Smooth muscle cell (in vitro differentiated cells): Measurements from ENCODE around the gene SLC24A3. TPM values are rescaled to one million over a fixed set of nuclear protein-coding genes. Genes with fewer than 3 reads are reported as not detected.

Experiments used
- DNase-seq: peaks from one replicate; lab custom pipeline; 2025; ENCODE audit not compliant: unreplicated experiment; lab: John Stamatoyannopoulos, UW
- H2AFZ ChIP-seq: fragments of 200-600 bp; sonication (generic); 2 replicates; pipeline ENCODE4 v1.6.0; 2016; ENCODE audit warnings: antibody characterized with exemption, low read depth, mild to moderate bottlenecking
- H3F3A ChIP-seq: fragments of 200-600 bp; sonication (generic); 2 replicates; pipeline ENCODE4 v1.6.0; 2017; ENCODE audit warnings: antibody characterized with exemption, low read depth
- H3K27ac ChIP-seq: fragments of 200-600 bp; sonication (generic); 2 replicates; pipeline ENCODE4 v1.5.1; 2016; ENCODE audit warnings: low read depth, mild to moderate bottlenecking
- H3K27me3 ChIP-seq: fragments of 200-600 bp; sonication (generic); 2 replicates; pipeline ENCODE4 v1.6.1; 2016; ENCODE audit warnings: low read depth, mild to moderate bottlenecking
- H3K36me3 ChIP-seq: fragments of 200-600 bp; sonication (generic); 2 replicates; pipeline ENCODE4 v1.5.1; 2016; ENCODE audit warnings: low read depth
- H3K4me1 ChIP-seq: fragments of 200-600 bp; sonication (generic); 2 replicates; pipeline ENCODE4 v1.5.1; 2016; ENCODE audit warnings: low read depth
- H3K4me2 ChIP-seq: fragments of 200-600 bp; sonication (generic); 2 replicates; pipeline ENCODE4 v1.6.0; 2016; ENCODE audit warnings: mild to moderate bottlenecking
- H3K4me3 ChIP-seq: fragments of 200-600 bp; sonication (generic); 2 replicates; pipeline ENCODE4 v1.5.1; 2016; ENCODE audit warnings: mild to moderate bottlenecking
- H3K79me2 ChIP-seq: fragments of 200-600 bp; sonication (generic); 2 replicates; pipeline ENCODE4 v1.6.0; 2016; ENCODE audit warnings: low read depth, mild to moderate bottlenecking
- H3K9ac ChIP-seq: fragments of 200-600 bp; sonication (generic); 2 replicates; pipeline ENCODE4 v1.6.0; 2016; ENCODE audit warnings: low read depth
- H3K9me3 ChIP-seq: fragments of 200-600 bp; sonication (generic); replicated peaks from 2 replicates; pipeline ENCODE4 v1.5.1; 2016; ENCODE audit warnings: low read depth
- H4K20me1 ChIP-seq: fragments of 200-600 bp; sonication (generic); 2 replicates; pipeline ENCODE4 v1.6.0; 2016; ENCODE audit warnings: low read depth
- WGBS: methylation state at CpG from one replicate; pipeline ENCODE4 v1.1.7; 2016; ENCODE audit warnings: low lambda C conversion rate; 5-methylcytosine and 5-hydroxymethylcytosine counted together
- polyA plus RNA-seq: library from polyadenylated mRNA; unstranded; fragments of >200 nt; fragmentation: Nextera tagmentation; extraction: Ambion mirVana; gene quantifications from 2 replicates; pipeline ENCODE4 v1.2.1, GENCODE V29; 2016
- total RNA-seq: library from RNA; depleted of rRNA; stranded (reverse); fragments of >200 nt; gene quantifications from 2 replicates; pipeline ENCODE4 v1.2.3, GENCODE V29; 2014
- TF ChIP-seq, protein P1 (sequence below): fragments of 200-600 bp; sonication (generic); IDR thresholded peaks from 2 replicates; pipeline ENCODE4 v1.5.1; 2017; ENCODE audit warnings: borderline replicate concordance, mild to moderate bottlenecking, antibody characterized with exemption; ENCODE audit not compliant: insufficient read depth, poor library complexity, severe bottlenecking

SLC24A3 gene
- total and polyA plus RNA-seq, 2 experiments from 2014 or later, result 2.5 to 3.2 TPM

DNA sequence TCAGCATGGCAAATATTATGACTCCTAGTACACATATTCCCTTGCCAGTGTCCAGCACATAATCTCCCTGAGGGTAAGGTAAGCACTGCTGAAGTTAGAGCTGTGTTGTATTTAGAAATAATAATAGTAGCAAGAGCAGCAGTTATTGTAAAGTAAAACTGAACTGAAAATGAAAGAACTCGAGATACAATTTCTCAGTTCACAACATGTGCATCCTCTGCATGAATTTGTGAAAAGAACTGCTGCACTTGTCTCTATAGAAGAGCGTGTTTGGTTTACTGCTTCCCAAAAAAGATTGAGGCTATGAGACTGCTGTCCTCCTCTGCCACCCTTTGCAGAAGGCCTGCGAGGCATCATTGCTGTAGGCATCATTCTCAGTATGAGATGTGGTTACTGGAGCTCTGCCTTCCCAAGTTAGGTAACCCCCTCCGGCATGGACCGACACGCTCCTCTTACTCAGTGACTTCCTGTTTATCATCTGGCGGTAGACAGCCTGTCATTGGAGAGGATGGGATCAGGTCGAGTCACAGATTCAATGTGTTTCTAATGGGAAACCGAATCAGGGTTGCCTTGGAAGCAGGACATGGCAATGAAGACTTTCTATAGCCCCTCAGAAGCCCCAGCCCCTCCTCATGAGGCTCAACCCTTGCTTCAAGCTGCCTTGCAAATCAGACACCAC, 48.1 kb downstream of the SLC24A3 start:
- Histone ChIP-seq H3K4me3 (no peak overlapping the region), H3K4me2 (no peak overlapping the region), H3K9me3 (no peaks in the 10 kb centered on the region)

DNA sequence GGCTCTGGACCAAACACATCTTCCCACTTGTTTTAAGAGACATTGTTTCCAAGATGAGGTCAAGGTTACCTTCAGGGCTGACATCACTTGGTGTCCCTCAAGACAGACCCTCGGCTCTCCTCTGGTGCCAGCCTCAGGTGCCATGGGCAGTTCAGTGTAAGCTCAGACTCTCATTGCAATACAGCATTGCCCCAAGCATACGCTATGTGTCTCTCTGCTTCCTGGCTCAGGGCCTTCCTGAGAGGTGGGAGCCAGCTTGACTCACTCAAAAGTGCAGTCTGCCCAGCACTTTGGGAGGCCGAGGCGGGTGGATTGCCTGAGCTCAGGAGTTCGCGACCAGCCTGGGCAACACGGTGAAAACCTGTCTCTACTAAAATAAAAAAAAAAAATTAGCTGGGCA, 51.7 kb downstream of the SLC24A3 start:
- no peaks in the 10 kb centered on the region for H3K79me2 ChIP-seq
- no peaks in the 10 kb centered on the region for H3K9me3 ChIP-seq
- H3F3A ChIP-seq, result no peaks in the 10 kb centered on the region
- H3K4me2 ChIP-seq, result no peak overlapping the region
- H3K4me3 ChIP-seq, result no peak overlapping the region
- DNase-seq, result no peak
- no peaks in the 10 kb centered on the region for H3K27me3 ChIP-seq
- 95% methylated on average over 7 of the region's 7 CpGs for WGBS
- TF ChIP-seq, protein P1, sequence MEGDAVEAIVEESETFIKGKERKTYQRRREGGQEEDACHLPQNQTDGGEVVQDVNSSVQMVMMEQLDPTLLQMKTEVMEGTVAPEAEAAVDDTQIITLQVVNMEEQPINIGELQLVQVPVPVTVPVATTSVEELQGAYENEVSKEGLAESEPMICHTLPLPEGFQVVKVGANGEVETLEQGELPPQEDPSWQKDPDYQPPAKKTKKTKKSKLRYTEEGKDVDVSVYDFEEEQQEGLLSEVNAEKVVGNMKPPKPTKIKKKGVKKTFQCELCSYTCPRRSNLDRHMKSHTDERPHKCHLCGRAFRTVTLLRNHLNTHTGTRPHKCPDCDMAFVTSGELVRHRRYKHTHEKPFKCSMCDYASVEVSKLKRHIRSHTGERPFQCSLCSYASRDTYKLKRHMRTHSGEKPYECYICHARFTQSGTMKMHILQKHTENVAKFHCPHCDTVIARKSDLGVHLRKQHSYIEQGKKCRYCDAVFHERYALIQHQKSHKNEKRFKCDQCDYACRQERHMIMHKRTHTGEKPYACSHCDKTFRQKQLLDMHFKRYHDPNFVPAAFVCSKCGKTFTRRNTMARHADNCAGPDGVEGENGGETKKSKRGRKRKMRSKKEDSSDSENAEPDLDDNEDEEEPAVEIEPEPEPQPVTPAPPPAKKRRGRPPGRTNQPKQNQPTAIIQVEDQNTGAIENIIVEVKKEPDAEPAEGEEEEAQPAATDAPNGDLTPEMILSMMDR, result no peak
- no peak overlapping the region for H3K9ac ChIP-seq
- no peaks in the 10 kb centered on the region for H3K36me3 ChIP-seq
- H2AFZ ChIP-seq, result no peak overlapping the region
- no peak overlapping the region for H3K27ac ChIP-seq
- H4K20me1 ChIP-seq, result no peaks in the 10 kb centered on the region
- no peaks in the 10 kb centered on the region for H3K4me1 ChIP-seq

More for the DNA sequence above, 48.1 kb downstream of the SLC24A3 start:
- Histone ChIP-seq H3K36me3 (no peaks in the 10 kb centered on the region), H3F3A (no peaks in the 10 kb centered on the region), H3K27ac (no peak overlapping the region), H3K9ac (no peak overlapping the region), H3K27me3 (no peaks in the 10 kb centered on the region), H3K79me2 (no peaks in the 10 kb centered on the region), H3K4me1 (no peaks in the 10 kb centered on the region), H4K20me1 (no peaks in the 10 kb centered on the region), H2AFZ (no peak overlapping the region)
- TF ChIP-seq, protein P1, result no peak
- no peak for DNase-seq
- 59% methylated on average over 9 of the region's 9 CpGs for WGBS

DNA sequence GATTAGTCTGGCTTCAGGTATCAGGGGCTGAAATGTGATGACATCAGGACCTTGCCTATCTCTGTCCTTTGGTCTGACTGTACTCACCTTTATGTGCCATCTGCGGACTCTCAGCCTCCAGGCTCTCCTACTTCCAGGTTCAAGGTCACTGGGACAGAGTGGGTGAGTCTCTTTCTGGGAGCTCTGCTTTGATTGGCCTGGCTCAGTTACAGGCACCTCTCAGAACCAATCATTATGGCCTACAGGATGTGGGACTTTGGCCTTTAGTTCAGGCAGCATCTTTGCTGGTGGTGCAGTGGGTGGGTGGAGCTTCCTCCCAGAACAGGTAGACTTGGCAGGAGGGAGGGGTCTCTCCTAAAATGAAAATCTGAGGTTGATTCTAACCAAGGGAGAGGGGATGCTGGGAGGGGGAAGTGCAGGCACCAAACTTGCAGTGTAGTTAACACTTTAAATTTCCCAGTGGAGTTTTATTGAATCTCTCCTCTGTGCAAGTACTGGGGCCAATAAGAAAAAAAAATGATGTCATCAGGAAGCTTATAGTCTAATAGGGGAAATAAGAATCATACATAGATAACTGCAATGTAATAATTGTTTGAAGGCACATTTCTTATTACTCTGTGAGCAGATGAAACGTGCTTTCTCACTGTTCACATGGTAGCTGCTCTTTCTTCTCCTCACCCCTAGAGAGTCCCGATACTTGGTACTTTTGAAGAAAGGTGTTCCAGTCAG, 53.4 kb downstream of the SLC24A3 start:
- Histone ChIP-seq H3K4me3 (no peak overlapping the region), H3K36me3 (no peaks in the 10 kb centered on the region), H3K79me2 (no peaks in the 10 kb centered on the region), H3F3A (no peaks in the 10 kb centered on the region), H3K9ac (no peak overlapping the region), H2AFZ (no peak overlapping the region), H3K27me3 (no peaks in the 10 kb centered on the region), H3K4me1 (no peaks in the 10 kb centered on the region), H3K9me3 (no peaks in the 10 kb centered on the region), H3K4me2 (no peak overlapping the region), H4K20me1 (no peaks in the 10 kb centered on the region), H3K27ac (no peak overlapping the region)
- TF ChIP-seq, protein P1, result no peak
- WGBS, result 91% methylated on average over 3 of the region's 3 CpGs
- DNase-seq, result no peak
